Esophagus muscularis mucosa (tissue), 4 donors: ENCODE results near the gene CTNNA2.

Source experiments
- EP300 ChIP-seq: sonication (generic); formaldehyde crosslinking; IDR thresholded peaks from one replicate; pipeline ENCODE4 v1.6.1; 2017; ENCODE audit warnings: antibody characterized with exemption
- POLR2A ChIP-seq: fragments of 450-650 bp; IDR thresholded peaks from one replicate; pipeline ENCODE4 v1.6.1; 2017; ENCODE audit warnings: antibody characterized with exemption, moderate library complexity, mild to moderate bottlenecking, low read depth
- POLR2AphosphoS5 ChIP-seq, 2 donors: sonication (generic); formaldehyde crosslinking; IDR thresholded peaks; one replicate each; pipeline ENCODE4 v1.6.1; 2017; ENCODE audit warnings: antibody characterized with exemption in 2 of 2
- TF ChIP-seq, protein P1 (sequence below), 3 experiments: fragments of 200-600 bp in 2 of 3; fragments of 450-650 bp in 1 of 3; sonication (generic) in 2 of 3; IDR thresholded peaks; one replicate each; pipeline ENCODE4 v1.5.1; 2017 to 2019; ENCODE audit warnings: antibody characterized with exemption in 3 of 3, mild to moderate bottlenecking in 2 of 3, moderate library complexity in 1 of 3

DNA sequence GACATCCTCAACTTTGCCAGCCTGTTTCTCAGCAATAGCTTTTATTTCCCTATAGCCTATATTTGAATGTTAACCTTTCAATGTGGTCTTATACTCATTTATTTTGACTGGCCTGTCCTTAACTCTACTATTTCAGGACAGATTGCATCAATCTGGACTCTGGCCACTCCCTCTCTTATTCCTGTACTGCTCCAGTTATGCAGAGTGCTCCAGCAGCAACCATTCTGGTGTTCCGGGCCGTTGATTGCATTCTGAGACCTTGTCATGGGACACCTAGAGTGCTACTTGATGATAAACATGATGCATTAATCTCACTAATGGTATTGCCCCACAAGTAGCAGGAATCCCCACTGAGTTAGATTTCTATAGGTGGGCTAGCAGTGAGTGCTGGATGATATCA, 428.3 kb downstream of the CTNNA2 start:
- TF ChIP-seq, protein P1, sequence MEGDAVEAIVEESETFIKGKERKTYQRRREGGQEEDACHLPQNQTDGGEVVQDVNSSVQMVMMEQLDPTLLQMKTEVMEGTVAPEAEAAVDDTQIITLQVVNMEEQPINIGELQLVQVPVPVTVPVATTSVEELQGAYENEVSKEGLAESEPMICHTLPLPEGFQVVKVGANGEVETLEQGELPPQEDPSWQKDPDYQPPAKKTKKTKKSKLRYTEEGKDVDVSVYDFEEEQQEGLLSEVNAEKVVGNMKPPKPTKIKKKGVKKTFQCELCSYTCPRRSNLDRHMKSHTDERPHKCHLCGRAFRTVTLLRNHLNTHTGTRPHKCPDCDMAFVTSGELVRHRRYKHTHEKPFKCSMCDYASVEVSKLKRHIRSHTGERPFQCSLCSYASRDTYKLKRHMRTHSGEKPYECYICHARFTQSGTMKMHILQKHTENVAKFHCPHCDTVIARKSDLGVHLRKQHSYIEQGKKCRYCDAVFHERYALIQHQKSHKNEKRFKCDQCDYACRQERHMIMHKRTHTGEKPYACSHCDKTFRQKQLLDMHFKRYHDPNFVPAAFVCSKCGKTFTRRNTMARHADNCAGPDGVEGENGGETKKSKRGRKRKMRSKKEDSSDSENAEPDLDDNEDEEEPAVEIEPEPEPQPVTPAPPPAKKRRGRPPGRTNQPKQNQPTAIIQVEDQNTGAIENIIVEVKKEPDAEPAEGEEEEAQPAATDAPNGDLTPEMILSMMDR (IDR thresholded peaks at IDR 0.05): no peak
- TF ChIP-seq EP300 (no peak), POLR2AphosphoS5 (IDR thresholded peaks at IDR 0.05) (no peak), POLR2A (no peak)
